ENCODE data around the gene STX8.

Gene STX8

GRCh38 chr17:9208381-9209105, 367.1 kb downstream of the STX8 start:
- DNase-seq (ENCODE audit: low spot score): no peak

GRCh38 chr17:9206741-9207332, 368.8 kb downstream of the STX8 start:
- DNase-seq (ENCODE audit: low spot score): no peak

GRCh38 chr17:9206410-9206703, 369.3 kb downstream of the STX8 start:
- no peak for DNase-seq (ENCODE audit: low spot score)

GRCh38 chr17:9205520-9206409, 369.9 kb downstream of the STX8 start:
- no peak for DNase-seq (ENCODE audit: low spot score)

GRCh38 chr17:9204637-9205329, 370.8 kb downstream of the STX8 start:
- DNase-seq (ENCODE audit: low spot score): no peak

GRCh38 chr17:9203771-9204425, 371.7 kb downstream of the STX8 start:
- DNase-seq (ENCODE audit: low spot score): no peak

GRCh38 chr17:9202532-9202931, 373.1 kb downstream of the STX8 start:
- DNase-seq (ENCODE audit: low spot score): no peak

GRCh38 chr17:9200699-9201359, 374.8 kb downstream of the STX8 start:
- no peak for DNase-seq (ENCODE audit: low spot score)

Data from CD4-positive, alpha-beta T cell treated with Interleukin-2 at 100 ng/mL for 4 hours (primary cell).